Measurements from ENCODE around the gene CSTPP1. TPM values are rescaled to one million over a fixed set of nuclear protein-coding genes. Genes with fewer than 3 reads are reported as not detected.
"Not testable (repeated sequence)": the region's sequence is repeated elsewhere in the genome, so short reads cannot be mapped to it uniquely, and the experiment has no call there.

The CSTPP1 gene
- total and polyA plus RNA-seq, 4 donors: 46.6 to 104 (median 72.3) TPM

GRCh38 chr11:46997796-46998195 is 61.2 kb downstream of the CSTPP1 start:
- not testable (repeated sequence) for H3K4me1 ChIP-seq (ENCODE audit: control insufficient read depth, insufficient read depth, low read length); H3K9me3 ChIP-seq (ENCODE audit: control insufficient read depth, insufficient read depth, low read length); H3K4me3 ChIP-seq (ENCODE audit: low read depth, low read length); H3K36me3 ChIP-seq (ENCODE audit: control insufficient read depth, insufficient read depth, low read length); DNase-seq (ENCODE audit: low read depth in 4 of 6, low spot score in 6 of 6); H3K27me3 ChIP-seq (ENCODE audit: control insufficient read depth, insufficient read depth, low read length); H3K27ac ChIP-seq (ENCODE audit: low read depth, low read length)
- 92% methylated on average over 13 of the region's 14 CpGs for WGBS (ENCODE audit: insufficient coverage)

- Histone ChIP-seq H3K27ac (ENCODE audit: low read depth, low read length) (no peak overlapping the region), H3K4me3 (ENCODE audit: low read depth, low read length) (no peak overlapping the region), H3K4me1 (ENCODE audit: control insufficient read depth, insufficient read depth, low read length) (no peaks in the 10 kb centered on the region), H3K27me3 (ENCODE audit: control insufficient read depth, insufficient read depth, low read length) (no peaks in the 10 kb centered on the region), H3K9me3 (ENCODE audit: control insufficient read depth, insufficient read depth, low read length) (no peaks in the 10 kb centered on the region), H3K36me3 (ENCODE audit: control insufficient read depth, insufficient read depth, low read length) (peaks cover 3% of the 10 kb centered on the region)
- no peak for DNase-seq (ENCODE audit: low read depth in 4 of 6, low spot score in 6 of 6)
Observed at GRCh38 chr11:46999217-46999616, 62.7 kb downstream of the CSTPP1 start.

- 88% methylated on average over 1 of the region's 2 CpGs for WGBS (ENCODE audit: insufficient coverage)
- Histone ChIP-seq H3K36me3 (ENCODE audit: control insufficient read depth, insufficient read depth, low read length) (peaks cover 3% of the 10 kb centered on the region), H3K27ac (ENCODE audit: low read depth, low read length) (no peak overlapping the region), H3K4me1 (ENCODE audit: control insufficient read depth, insufficient read depth, low read length) (no peaks in the 10 kb centered on the region), H3K9me3 (ENCODE audit: control insufficient read depth, insufficient read depth, low read length) (no peaks in the 10 kb centered on the region), H3K4me3 (ENCODE audit: low read depth, low read length) (no peak overlapping the region), H3K27me3 (ENCODE audit: control insufficient read depth, insufficient read depth, low read length) (no peaks in the 10 kb centered on the region)
- no peak for DNase-seq (ENCODE audit: low read depth in 4 of 6, low spot score in 6 of 6)
Observed at GRCh38 chr11:47000033-47000432, 63.5 kb downstream of the CSTPP1 start.

- H3K4me3 ChIP-seq (ENCODE audit: low read depth, low read length): no peak overlapping the region
- no peaks in the 10 kb centered on the region for H3K4me1 ChIP-seq (ENCODE audit: control insufficient read depth, insufficient read depth, low read length)
- WGBS (ENCODE audit: insufficient coverage): 25% methylated on average over 1 of the region's 3 CpGs
- no peak overlapping the region for H3K27ac ChIP-seq (ENCODE audit: low read depth, low read length)
- H3K27me3 ChIP-seq (ENCODE audit: control insufficient read depth, insufficient read depth, low read length): no peaks in the 10 kb centered on the region
- H3K36me3 ChIP-seq (ENCODE audit: control insufficient read depth, insufficient read depth, low read length): peaks cover 3% of the 10 kb centered on the region
- no peaks in the 10 kb centered on the region for H3K9me3 ChIP-seq (ENCODE audit: control insufficient read depth, insufficient read depth, low read length)
- no peak for DNase-seq (ENCODE audit: low read depth in 4 of 6, low spot score in 6 of 6)
Observed at GRCh38 chr11:47001781-47002181, 65.2 kb downstream of the CSTPP1 start.

GRCh38 chr11:47002390-47002789 is 65.8 kb downstream of the CSTPP1 start:
- no peaks in the 10 kb centered on the region for H3K27me3 ChIP-seq (ENCODE audit: control insufficient read depth, insufficient read depth, low read length)
- no peak overlapping the region for H3K27ac ChIP-seq (ENCODE audit: low read depth, low read length)
- H3K36me3 ChIP-seq (ENCODE audit: control insufficient read depth, insufficient read depth, low read length): peaks cover 3% of the 10 kb centered on the region
- WGBS (ENCODE audit: insufficient coverage): no CpG with 5 or more reads among the region's 1 CpG
- no peaks in the 10 kb centered on the region for H3K4me1 ChIP-seq (ENCODE audit: control insufficient read depth, insufficient read depth, low read length)
- H3K4me3 ChIP-seq (ENCODE audit: low read depth, low read length): no peak overlapping the region
- DNase-seq (ENCODE audit: low read depth in 4 of 6, low spot score in 6 of 6): no peak
- H3K9me3 ChIP-seq (ENCODE audit: control insufficient read depth, insufficient read depth, low read length): no peaks in the 10 kb centered on the region

- Histone ChIP-seq H3K9me3 (ENCODE audit: control insufficient read depth, insufficient read depth, low read length) (no peaks in the 10 kb centered on the region), H3K36me3 (ENCODE audit: control insufficient read depth, insufficient read depth, low read length) (no peaks in the 10 kb centered on the region), H3K4me3 (ENCODE audit: low read depth, low read length) (no peak overlapping the region), H3K27me3 (ENCODE audit: control insufficient read depth, insufficient read depth, low read length) (no peaks in the 10 kb centered on the region), H3K27ac (ENCODE audit: low read depth, low read length) (no peak overlapping the region), H3K4me1 (ENCODE audit: control insufficient read depth, insufficient read depth, low read length) (no peaks in the 10 kb centered on the region)
- WGBS (ENCODE audit: insufficient coverage): no CpG with 5 or more reads among the region's 3 CpGs
- DNase-seq (ENCODE audit: low read depth in 4 of 6, low spot score in 6 of 6): peak in 2 of 6 donors; percentile 36 to 41
Observed at GRCh38 chr11:47003180-47003877, 66.8 kb downstream of the CSTPP1 start.

GRCh38 chr11:47004595-47005033 is 68.1 kb downstream of the CSTPP1 start:
- no peaks in the 10 kb centered on the region for H3K4me1 ChIP-seq (ENCODE audit: control insufficient read depth, insufficient read depth, low read length)
- H3K4me3 ChIP-seq (ENCODE audit: low read depth, low read length): no peak overlapping the region
- H3K9me3 ChIP-seq (ENCODE audit: control insufficient read depth, insufficient read depth, low read length): no peaks in the 10 kb centered on the region
- H3K27me3 ChIP-seq (ENCODE audit: control insufficient read depth, insufficient read depth, low read length): no peaks in the 10 kb centered on the region
- DNase-seq (ENCODE audit: low read depth in 4 of 6, low spot score in 6 of 6): peak in 5 of 6 donors; percentile 39 to 88 (median 68)
- peak overlapping the region; percentile 2 for H3K27ac ChIP-seq (ENCODE audit: low read depth, low read length)
- H3K36me3 ChIP-seq (ENCODE audit: control insufficient read depth, insufficient read depth, low read length): no peaks in the 10 kb centered on the region

GRCh38 chr11:47005441-47005840 is 68.9 kb downstream of the CSTPP1 start:
- Histone ChIP-seq H3K4me1 (ENCODE audit: control insufficient read depth, insufficient read depth, low read length) (no peaks in the 10 kb centered on the region), H3K36me3 (ENCODE audit: control insufficient read depth, insufficient read depth, low read length) (no peaks in the 10 kb centered on the region), H3K27me3 (ENCODE audit: control insufficient read depth, insufficient read depth, low read length) (no peaks in the 10 kb centered on the region), H3K9me3 (ENCODE audit: control insufficient read depth, insufficient read depth, low read length) (no peaks in the 10 kb centered on the region), H3K4me3 (ENCODE audit: low read depth, low read length) (no peak overlapping the region), H3K27ac (ENCODE audit: low read depth, low read length) (no peak overlapping the region)
- DNase-seq (ENCODE audit: low read depth in 4 of 6, low spot score in 6 of 6): no peak

GRCh38 chr11:47007579-47007978 is 71.0 kb downstream of the CSTPP1 start:
- H3K27me3 ChIP-seq (ENCODE audit: control insufficient read depth, insufficient read depth, low read length): no peaks in the 10 kb centered on the region
- no peak for DNase-seq (ENCODE audit: low read depth in 4 of 6, low spot score in 6 of 6)
- WGBS (ENCODE audit: insufficient coverage): 100% methylated on average over 1 of the region's 2 CpGs

GRCh38 chr11:47010179-47010578 is 73.6 kb downstream of the CSTPP1 start:
- Histone ChIP-seq H3K9me3 (ENCODE audit: control insufficient read depth, insufficient read depth, low read length) (no peaks in the 10 kb centered on the region), H3K4me1 (ENCODE audit: control insufficient read depth, insufficient read depth, low read length) (no peaks in the 10 kb centered on the region), H3K27me3 (ENCODE audit: control insufficient read depth, insufficient read depth, low read length) (no peaks in the 10 kb centered on the region), H3K36me3 (ENCODE audit: control insufficient read depth, insufficient read depth, low read length) (no peaks in the 10 kb centered on the region), H3K27ac (ENCODE audit: low read depth, low read length) (no peak overlapping the region), H3K4me3 (ENCODE audit: low read depth, low read length) (no peak overlapping the region)
- no peak for DNase-seq (ENCODE audit: low read depth in 4 of 6, low spot score in 6 of 6)
- 80% methylated on average over 2 of the region's 4 CpGs for WGBS (ENCODE audit: insufficient coverage)

More at GRCh38 chr11:47007579-47007978, 71.0 kb downstream of the CSTPP1 start:
- no peaks in the 10 kb centered on the region for H3K9me3 ChIP-seq (ENCODE audit: control insufficient read depth, insufficient read depth, low read length)
- H3K4me3 ChIP-seq (ENCODE audit: low read depth, low read length): no peak overlapping the region
- H3K27ac ChIP-seq (ENCODE audit: low read depth, low read length): no peak overlapping the region
- no peaks in the 10 kb centered on the region for H3K36me3 ChIP-seq (ENCODE audit: control insufficient read depth, insufficient read depth, low read length)
- no peaks in the 10 kb centered on the region for H3K4me1 ChIP-seq (ENCODE audit: control insufficient read depth, insufficient read depth, low read length)
